GM19467 (cell line): ENCODE measurements around the gene TCERG1L.
"Not testable (repeated sequence)": the region's sequence is repeated elsewhere in the genome, so short reads cannot be mapped to it uniquely, and the experiment has no call there.

Experiments used
- ATAC-seq: cut with Tn5 transposase; IDR thresholded peaks from one replicate; pipeline ENCODE4 v1.9.1; 2021; ENCODE audit warnings: mild to moderate bottlenecking, moderate library complexity; ENCODE audit not compliant: unreplicated experiment

Gene TCERG1L

DNA sequence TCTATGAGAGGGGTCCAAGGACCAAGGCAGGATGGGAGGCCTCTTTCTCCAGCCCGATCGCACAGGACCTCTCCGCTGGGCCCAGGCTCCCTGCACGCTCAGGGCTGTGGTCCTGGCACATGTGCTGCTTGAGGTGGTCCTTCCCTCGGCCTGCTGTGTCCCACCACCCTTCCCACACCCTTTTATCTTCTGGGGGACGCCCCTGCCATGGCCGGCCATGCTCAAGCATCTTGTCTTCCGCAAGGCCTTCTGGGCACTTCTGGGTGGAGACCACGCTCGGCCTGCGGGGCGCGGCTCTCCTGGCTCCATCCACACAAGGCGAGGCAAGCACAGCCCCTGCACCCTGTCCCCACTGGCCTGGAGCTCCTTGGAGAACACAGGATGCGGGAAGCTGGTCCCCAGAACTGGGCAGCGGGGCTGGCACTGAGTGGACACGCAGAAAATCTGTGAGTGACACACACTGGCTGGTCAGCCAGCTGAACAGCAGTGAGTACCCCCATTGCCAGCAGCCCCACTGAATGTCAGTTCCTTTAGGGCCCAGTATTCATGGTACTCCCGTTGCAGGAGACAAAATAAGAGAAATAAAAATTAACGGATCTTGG lies 115.9 kb downstream of the TCERG1L start:
- ATAC-seq: no peak

- no peak for ATAC-seq
Observed at GRCh38 chr10:131195116-131195515, 116.4 kb downstream of the TCERG1L start.

- no peak for ATAC-seq
Observed at GRCh38 chr10:131193923-131194322, 117.6 kb downstream of the TCERG1L start.

- ATAC-seq: no peak
Observed at GRCh38 chr10:131188494-131188893, 123.0 kb downstream of the TCERG1L start.

- no peak for ATAC-seq
Observed at GRCh38 chr10:131187926-131188325, 123.6 kb downstream of the TCERG1L start.

GRCh38 chr10:131187274-131187673 lies 124.2 kb downstream of the TCERG1L start:
- ATAC-seq: no peak

- ATAC-seq: no peak
Observed at GRCh38 chr10:131186547-131187253, 124.8 kb downstream of the TCERG1L start.

DNA sequence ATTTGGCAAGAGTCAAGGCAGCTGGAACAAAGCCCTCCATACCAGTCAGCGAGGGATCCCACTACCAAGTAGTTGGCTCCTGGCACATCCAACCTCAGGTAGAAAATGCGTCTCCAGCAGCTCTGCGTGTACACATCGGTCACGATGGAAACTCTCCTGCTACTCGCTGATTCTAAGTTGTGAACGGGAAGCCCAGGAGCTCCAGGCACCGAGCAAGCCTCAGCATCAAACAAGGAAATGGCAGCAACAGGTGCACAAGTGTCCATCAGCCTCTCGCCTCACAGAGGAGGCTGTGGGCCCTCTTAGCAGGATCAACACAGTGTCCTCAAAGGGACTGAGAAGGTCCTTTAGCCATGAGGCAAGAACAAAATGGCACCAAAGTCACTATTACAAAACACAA lies 127.0 kb downstream of the TCERG1L start:
- ATAC-seq: no peak

GRCh38 chr10:131183546-131184045 lies 127.9 kb downstream of the TCERG1L start:
- ATAC-seq: no peak

GRCh38 chr10:131181456-131181855 lies 130.1 kb downstream of the TCERG1L start:
- no peak for ATAC-seq

DNA sequence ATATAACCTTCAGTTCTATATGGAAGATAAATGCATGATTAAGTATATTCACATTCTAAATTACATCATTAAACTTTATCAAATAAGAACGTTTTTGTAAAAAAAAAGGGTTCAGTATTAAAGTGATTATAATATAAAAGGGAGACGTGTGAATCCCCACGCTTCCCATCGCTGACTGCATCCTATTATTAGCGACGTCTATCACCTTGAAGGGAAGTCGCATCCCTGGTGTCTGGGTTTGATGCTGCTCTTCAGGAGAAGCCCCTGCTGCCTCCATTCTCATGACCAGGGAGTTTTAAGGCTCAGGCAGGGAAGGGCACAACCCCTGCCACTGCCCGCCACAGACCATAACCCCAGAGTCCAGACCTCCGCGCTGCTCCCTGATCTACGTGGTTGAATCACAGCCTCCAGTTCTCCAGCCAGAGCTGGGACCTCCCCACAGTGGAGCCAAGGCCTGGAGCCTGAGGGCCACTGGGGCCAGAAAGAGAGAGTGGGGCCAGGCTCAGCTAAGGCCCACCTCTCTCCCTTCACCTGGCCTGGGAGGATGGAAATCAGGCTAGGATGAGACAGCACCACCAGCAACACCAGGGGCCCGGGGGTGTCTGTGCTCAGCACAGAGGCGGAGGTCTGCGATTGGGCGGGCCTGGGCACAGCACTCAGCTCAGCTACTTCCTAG lies 130.6 kb downstream of the TCERG1L start:
- ATAC-seq: no peak

DNA sequence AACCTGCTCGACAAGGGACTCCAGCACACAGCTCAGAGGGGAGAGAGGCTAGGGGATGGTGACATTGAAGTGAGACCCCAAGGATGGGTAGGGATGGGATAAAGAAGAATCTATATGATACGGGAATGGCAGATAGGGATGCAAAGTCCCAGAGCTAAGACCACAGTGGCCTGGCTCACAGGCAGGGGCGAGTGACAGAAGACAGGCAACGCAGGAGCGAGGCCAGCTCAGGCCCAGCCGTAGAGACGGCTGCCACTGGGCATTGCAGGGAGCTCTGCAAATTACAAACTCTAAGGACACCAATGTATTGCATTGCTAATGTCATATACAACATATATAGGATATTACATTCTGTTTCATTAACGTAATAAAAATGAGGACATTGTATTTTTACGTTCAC lies 131.4 kb downstream of the TCERG1L start:
- ATAC-seq: no peak

GRCh38 chr10:131179361-131179760 lies 132.2 kb downstream of the TCERG1L start:
- ATAC-seq: no peak

DNA sequence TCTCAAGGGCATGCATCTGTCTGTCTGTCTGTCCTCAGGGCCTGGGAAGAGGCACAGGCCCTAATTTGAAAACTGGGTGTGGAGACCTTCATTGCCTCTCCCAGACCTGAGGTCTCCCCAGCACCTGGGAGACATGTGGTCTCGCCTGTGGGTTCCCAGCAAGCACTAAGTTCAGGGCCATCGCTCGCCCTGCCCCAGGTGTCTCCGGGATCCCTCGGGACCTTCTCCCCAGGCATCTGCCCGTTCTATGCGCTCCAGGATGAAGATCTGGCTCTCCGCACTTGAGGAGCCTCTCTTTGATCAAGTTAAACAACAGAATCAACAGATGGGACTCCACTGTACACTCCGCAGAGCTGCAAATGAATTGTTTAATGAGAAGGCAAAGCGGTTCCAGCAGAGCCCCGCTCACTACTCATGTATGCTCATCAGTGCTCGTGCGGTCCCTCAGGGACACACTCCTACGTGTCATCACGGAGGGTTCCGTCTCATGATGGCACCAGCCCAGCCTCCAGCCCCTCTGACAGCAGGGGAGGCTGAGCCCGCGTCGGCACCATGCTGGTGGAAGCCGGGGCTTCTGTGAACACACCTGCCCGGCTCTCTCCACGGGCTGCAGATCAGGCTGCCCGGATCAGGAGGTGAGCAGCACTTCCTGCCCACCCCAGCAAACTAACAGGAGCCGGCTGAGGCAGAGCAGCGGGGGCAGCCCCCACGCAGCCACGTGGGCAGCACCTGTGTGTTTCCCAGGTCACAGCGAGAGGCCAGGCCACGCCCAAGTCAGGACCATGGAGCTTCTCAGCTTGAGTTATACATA lies 132.8 kb downstream of the TCERG1L start:
- no peak for ATAC-seq

DNA sequence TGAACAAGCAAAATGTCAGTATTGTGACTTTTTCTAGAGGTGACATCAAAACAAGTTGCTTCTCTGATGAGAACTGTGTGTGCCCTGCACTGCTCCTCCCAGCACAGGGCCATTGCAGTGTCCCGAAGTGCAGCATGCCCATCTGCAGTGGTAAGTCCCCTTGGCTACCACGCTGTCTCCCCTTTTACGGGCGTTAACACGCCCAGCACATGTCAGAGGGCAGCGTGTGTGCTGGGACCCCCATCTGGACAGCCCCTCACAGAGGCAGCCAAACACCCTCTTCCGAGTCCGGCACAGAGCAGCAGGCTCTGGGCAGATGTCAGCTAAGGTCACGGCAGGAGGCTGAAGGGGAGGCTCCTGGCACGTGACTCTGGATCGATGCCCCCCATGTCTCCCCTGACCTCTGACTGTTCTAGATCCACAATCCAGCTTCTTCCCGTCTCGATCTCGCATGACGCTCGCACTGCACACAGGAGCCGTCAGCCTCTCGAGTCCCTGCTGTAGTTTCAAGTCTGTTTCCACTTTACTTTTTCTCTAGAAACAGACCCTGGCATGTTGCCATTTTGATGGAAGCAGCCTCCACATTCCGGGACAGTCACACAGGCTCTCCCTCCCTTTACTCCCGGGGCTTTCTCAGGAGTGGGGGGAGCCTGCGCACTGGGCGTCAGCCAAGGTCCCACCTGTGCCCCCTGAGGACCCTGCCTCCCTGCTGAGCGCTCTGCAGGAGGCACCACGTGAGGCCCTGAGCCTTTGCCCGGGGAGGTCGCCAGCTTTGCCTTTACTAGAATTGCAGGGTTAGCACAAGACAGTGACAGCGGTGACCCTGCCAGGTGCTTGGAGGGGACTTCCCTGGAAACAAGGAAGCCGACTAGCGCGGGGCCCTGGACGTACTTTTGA lies 133.8 kb downstream of the TCERG1L start:
- no peak for ATAC-seq

DNA sequence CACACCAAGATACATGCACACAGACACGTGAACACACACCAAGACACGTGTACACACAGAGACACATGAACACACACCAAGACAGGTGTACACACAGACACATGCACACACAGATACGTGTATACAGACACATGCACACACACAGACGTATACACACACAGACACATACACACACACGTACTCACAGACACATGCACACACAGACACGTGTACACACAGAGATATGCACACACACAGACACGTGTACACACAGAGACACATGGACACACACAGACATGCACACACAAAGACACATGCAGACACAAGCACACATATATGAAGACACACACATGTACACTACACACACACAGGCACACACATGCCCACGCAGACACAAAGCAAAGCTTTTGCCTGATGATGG lies 134.6 kb downstream of the TCERG1L start:
- ATAC-seq: no peak

GRCh38 chr10:131176324-131176723 lies 135.2 kb downstream of the TCERG1L start:
- ATAC-seq: not testable (repeated sequence)

DNA sequence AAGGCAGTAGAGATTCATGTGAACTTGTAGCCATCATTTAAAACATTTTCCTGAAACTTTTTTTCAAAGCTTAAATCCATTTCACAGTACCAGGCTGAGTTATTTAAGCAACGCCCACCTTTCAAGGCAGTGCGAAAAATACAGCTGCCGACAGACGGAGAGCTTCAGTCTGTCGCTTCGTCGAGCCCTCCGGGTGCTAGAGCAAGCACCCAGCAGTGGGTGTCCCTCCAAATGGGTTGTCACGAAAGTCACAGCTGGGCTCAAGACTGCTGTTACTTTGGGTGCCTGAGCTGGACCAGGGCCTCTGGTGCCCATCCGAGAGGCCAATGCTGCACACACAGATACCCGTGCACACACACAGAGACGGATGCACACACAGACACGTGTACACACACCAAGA lies 135.6 kb downstream of the TCERG1L start:
- no peak for ATAC-seq

GRCh38 chr10:131174651-131175540 lies 136.6 kb downstream of the TCERG1L start:
- ATAC-seq: no peak
